ENCODE measurements around the gene PPP2R2C. TPM values are rescaled to one million over a fixed set of nuclear protein-coding genes. Genes with fewer than 3 reads are reported as not detected.

Gene PPP2R2C
- polyA plus RNA-seq, 1 experiment = 0.06 TPM

DNA sequence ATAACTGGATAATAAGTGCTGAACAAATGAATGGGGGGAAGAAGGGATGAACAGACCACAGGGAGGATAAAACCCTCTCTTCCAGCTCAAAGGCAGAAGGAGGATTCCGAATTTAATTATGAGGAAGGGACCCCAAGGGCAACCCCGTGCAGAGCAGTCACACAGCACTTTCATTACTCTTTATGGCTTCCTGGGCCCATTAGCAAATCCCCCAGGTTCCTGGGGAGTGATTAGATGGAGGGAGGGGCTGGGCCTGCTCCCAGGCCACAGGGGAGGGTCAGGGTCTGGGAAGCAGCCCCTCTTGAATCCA lies 67.1 kb downstream of the PPP2R2C start:
- Histone ChIP-seq H3K4me3 (ENCODE audit: low read depth, low read length) (no peak overlapping the region), H3K36me3 (ENCODE audit: control insufficient read depth, insufficient read depth, low read length) (no peaks in the 10 kb centered on the region), H3K27me3 (ENCODE audit: control insufficient read depth, insufficient read depth, low read length) (peaks cover 8% of the 10 kb centered on the region)
- DNase-seq (ENCODE audit: low read depth) = no peak
- CTCF ChIA-PET = no interaction called here
- TF ChIP-seq, protein P1, sequence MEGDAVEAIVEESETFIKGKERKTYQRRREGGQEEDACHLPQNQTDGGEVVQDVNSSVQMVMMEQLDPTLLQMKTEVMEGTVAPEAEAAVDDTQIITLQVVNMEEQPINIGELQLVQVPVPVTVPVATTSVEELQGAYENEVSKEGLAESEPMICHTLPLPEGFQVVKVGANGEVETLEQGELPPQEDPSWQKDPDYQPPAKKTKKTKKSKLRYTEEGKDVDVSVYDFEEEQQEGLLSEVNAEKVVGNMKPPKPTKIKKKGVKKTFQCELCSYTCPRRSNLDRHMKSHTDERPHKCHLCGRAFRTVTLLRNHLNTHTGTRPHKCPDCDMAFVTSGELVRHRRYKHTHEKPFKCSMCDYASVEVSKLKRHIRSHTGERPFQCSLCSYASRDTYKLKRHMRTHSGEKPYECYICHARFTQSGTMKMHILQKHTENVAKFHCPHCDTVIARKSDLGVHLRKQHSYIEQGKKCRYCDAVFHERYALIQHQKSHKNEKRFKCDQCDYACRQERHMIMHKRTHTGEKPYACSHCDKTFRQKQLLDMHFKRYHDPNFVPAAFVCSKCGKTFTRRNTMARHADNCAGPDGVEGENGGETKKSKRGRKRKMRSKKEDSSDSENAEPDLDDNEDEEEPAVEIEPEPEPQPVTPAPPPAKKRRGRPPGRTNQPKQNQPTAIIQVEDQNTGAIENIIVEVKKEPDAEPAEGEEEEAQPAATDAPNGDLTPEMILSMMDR (IDR thresholded peaks at IDR 0.05; ENCODE audit: insufficient read depth, low read depth, low read length) = no peak
- POLR2A ChIA-PET = no interaction called here

DNA sequence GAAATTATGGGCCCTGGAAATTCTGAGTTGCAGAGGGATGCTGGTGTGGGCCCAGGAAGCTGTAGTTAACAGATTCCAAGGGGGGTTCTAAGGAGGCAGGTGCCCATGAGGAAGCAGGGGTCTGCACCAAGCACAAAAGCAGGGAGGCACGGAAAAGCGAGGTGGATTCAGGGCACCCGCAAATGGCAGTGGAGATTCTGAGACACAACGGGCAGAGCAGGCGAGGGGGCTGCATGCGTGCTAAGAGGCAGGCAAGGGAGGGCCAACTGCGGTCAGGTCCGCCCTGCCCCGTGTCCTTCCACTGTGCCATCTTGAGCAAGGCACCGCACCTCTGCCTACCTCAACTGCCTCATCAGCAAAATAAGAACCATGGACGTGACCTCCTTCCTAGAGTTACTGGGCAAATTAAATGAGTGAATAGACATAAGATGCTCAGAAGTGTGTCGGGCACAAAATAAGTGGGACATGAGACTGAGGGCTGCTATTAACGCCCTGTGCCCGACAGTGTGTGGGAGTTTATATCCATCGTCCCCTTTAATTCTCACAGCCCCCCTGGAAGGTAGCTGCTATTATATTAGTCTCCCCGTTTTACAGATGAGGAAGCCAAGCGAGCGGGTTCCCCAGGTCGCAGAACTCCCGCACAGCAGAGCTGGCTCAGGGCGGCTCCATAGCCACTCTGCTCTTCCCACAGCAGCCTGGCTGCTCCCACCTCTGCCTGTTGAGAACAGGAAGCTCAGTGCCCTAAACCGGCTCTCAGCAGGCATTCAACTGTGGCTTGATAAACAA lies 67.6 kb downstream of the PPP2R2C start:
- Histone ChIP-seq H3K4me3 (ENCODE audit: low read depth, low read length) (no peak overlapping the region), H3K27me3 (ENCODE audit: control insufficient read depth, insufficient read depth, low read length) (peaks cover 8% of the 10 kb centered on the region), H3K36me3 (ENCODE audit: control insufficient read depth, insufficient read depth, low read length) (no peaks in the 10 kb centered on the region)
- ChIA-PET CTCF (no interaction called here), POLR2A (no interaction called here)
- TF ChIP-seq, protein P1 (IDR thresholded peaks at IDR 0.05; ENCODE audit: insufficient read depth, low read depth, low read length) = no peak
- no peak for DNase-seq (ENCODE audit: low read depth)

DNA sequence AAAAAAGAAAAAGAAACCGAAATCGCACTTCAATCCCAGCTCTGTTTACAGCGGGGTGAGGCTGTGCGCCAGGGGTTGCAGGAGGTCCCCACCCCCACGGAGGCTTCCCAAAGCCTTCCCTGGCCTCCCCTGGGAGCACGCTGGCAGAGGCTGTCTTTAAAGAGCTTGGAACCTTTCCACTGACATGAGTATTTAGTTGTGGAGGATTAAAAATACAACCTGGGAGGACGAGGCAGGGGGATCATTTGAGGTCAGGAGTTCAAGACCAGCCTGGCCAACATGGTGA lies 69.1 kb downstream of the PPP2R2C start:
- TF ChIP-seq, protein P1 (IDR thresholded peaks at IDR 0.05; ENCODE audit: insufficient read depth, low read depth, low read length) = no peak
- peaks cover 8% of the 10 kb centered on the region for H3K27me3 ChIP-seq (ENCODE audit: control insufficient read depth, insufficient read depth, low read length)
- DNase-seq (ENCODE audit: low read depth) = no peak

DNA sequence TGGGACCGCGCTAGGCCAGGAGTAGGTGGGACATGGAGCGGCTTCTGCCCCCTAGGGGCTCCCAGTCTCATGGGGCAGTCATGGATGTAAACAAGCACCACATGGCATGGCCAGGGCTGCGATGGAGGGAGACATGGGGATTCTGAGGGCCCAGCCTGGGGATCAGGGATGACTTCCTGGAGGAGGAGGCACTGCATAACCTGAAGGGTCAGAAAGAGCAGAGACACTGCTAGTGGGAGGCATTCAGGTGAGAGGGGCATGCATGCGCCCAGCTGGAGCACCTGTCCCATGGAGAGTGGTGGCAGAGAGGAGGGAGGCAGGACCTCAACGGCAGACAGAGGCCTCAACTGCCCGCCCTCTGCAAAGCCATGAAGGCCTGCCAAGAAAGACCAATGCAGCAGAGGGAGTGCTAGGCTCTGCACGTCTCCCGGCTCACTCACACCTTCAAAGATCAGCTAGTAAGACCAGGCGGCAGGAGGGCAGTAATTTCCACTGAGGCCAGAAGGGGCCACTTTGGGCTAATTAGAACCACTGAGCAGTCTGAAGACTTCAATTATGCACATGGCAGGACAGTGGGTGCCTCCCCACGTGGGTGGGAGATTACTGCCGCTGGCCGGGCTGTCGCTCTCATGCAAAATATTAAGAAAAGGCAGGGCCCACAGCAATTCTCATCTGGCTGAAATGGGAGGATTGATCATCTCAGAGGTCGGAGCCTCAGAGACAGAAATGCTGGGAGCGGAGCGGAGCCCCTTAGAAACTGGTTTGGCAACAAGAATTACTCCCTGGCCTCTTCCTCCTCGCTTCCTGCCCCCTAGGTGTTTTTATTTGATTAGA lies 69.6 kb downstream of the PPP2R2C start:
- DNase-seq (ENCODE audit: low read depth) = no peak
- H3K4me3 ChIP-seq (ENCODE audit: low read depth, low read length) = no peak overlapping the region
- H3K36me3 ChIP-seq (ENCODE audit: control insufficient read depth, insufficient read depth, low read length) = no peaks in the 10 kb centered on the region
- TF ChIP-seq, protein P1 (IDR thresholded peaks at IDR 0.05; ENCODE audit: insufficient read depth, low read depth, low read length) = no peak
- H3K27me3 ChIP-seq (ENCODE audit: control insufficient read depth, insufficient read depth, low read length) = peaks cover 8% of the 10 kb centered on the region
- ChIA-PET CTCF (no interaction called here), POLR2A (no interaction called here)

More for the DNA sequence above, 69.1 kb downstream of the PPP2R2C start:
- Histone ChIP-seq H3K36me3 (ENCODE audit: control insufficient read depth, insufficient read depth, low read length) (no peaks in the 10 kb centered on the region), H3K4me3 (ENCODE audit: low read depth, low read length) (no peak overlapping the region)
- ChIA-PET POLR2A (no interaction called here), CTCF (no interaction called here)

GRCh38 chr4:6401797-6402196 lies 70.6 kb downstream of the PPP2R2C start:
- POLR2A ChIA-PET = no interaction called here
- CTCF ChIA-PET = interaction anchor here (1.0 kb wide), 1 partner anchor 12 kb away, joined by 3 read pairs; no protein-coding TSS in a partner anchor

More at GRCh38 chr4:6401797-6402196, 70.6 kb downstream of the PPP2R2C start:
- Histone ChIP-seq H3K27me3 (ENCODE audit: control insufficient read depth, insufficient read depth, low read length) (peaks cover 8% of the 10 kb centered on the region), H3K4me3 (ENCODE audit: low read depth, low read length) (no peak overlapping the region), H3K36me3 (ENCODE audit: control insufficient read depth, insufficient read depth, low read length) (no peaks in the 10 kb centered on the region)
- no peak for DNase-seq (ENCODE audit: low read depth)
- TF ChIP-seq, protein P1 (IDR thresholded peaks at IDR 0.05; ENCODE audit: insufficient read depth, low read depth, low read length) = no peak
